SH-SY5Y (cell line): ENCODE measurements around the gene LHX4.

Experiments
- GATA2 ChIP-seq: IDR thresholded peaks from 2 replicates; pipeline ENCODE4 v1.6.1; 2011; ENCODE audit warnings: mild to moderate bottlenecking, low read depth, low read length
- GATA3 ChIP-seq: IDR thresholded peaks from 2 replicates; pipeline ENCODE4 v1.6.1; 2011; ENCODE audit warnings: low read depth, mild to moderate bottlenecking, low read length, moderate library complexity

GRCh38 chr1:180251526-180252305 is 21.7 kb downstream of the LHX4 start:
- no peak for TF ChIP-seq GATA2
- TF ChIP-seq GATA3 = no peak
